Activated T-cell treated with anti-CD3 and anti-CD28 coated beads for 4 hours (primary cell): ENCODE data around the gene ITGA7.

Experiments
- DNase-seq: peaks from one replicate; pipeline ENCODE4 v3.0.0-alpha.2; 2020

ITGA7 gene

GRCh38 chr12:55734595-55734994 lies 26.9 kb upstream of the ITGA7 start:
- DNase-seq, result no peak

- DNase-seq, result no peak
These were observed 26.2 kb upstream of the ITGA7 start for GRCh38 chr12:55733858-55734257.

- no peak for DNase-seq
These were observed 25.4 kb upstream of the ITGA7 start for GRCh38 chr12:55733021-55733555.

GRCh38 chr12:55732288-55732687 lies 24.6 kb upstream of the ITGA7 start:
- DNase-seq, result no peak

- DNase-seq, result no peak
These were observed 22.4 kb upstream of the ITGA7 start for GRCh38 chr12:55729819-55730818.

- DNase-seq, result peak; percentile 63
These were observed 21.5 kb upstream of the ITGA7 start, which contains the start of gene CD63 for GRCh38 chr12:55728939-55729818. CD63 (minus strand) TSS chr12:55729009; CDS start chr12:55728341, 668 bp downstream.

GRCh38 chr12:55728186-55728938 lies 20.7 kb upstream of the ITGA7 start:
- DNase-seq, result no peak

- no peak for DNase-seq
These were observed 20.0 kb upstream of the ITGA7 start for GRCh38 chr12:55727643-55728185.

- DNase-seq, result no peak
These were observed 19.3 kb upstream of the ITGA7 start for GRCh38 chr12:55726971-55727370.

- no peak for DNase-seq
These were observed 17.9 kb upstream of the ITGA7 start for GRCh38 chr12:55725556-55725955.

GRCh38 chr12:55724940-55725309 lies 17.2 kb upstream of the ITGA7 start:
- no peak for DNase-seq

GRCh38 chr12:55724226-55724939 lies 16.7 kb upstream of the ITGA7 start:
- no peak for DNase-seq

- DNase-seq, result no peak
These were observed 16.0 kb upstream of the ITGA7 start for GRCh38 chr12:55723516-55724225.

- no peak for DNase-seq
These were observed 15.2 kb upstream of the ITGA7 start for GRCh38 chr12:55722948-55723347.

GRCh38 chr12:55721601-55722213 lies 14.0 kb upstream of the ITGA7 start:
- no peak for DNase-seq

GRCh38 chr12:55720894-55721444 lies 13.3 kb upstream of the ITGA7 start:
- no peak for DNase-seq

GRCh38 chr12:55720071-55720564 lies 12.4 kb upstream of the ITGA7 start, which contains the start of gene RDH5:
RDH5 (plus strand) TSS chr12:55720393; CDS start chr12:55721185, 792 bp downstream.
- no peak for DNase-seq

GRCh38 chr12:55719371-55719770 lies 11.7 kb upstream of the ITGA7 start:
- DNase-seq, result no peak

GRCh38 chr12:55718624-55719275 lies 11.0 kb upstream of the ITGA7 start:
- DNase-seq, result no peak
